ENCODE measurements around the gene CCR2.

Gene CCR2

GRCh38 chr3:46361408-46362283, 7.7 kb downstream of the CCR2 start:
- peak; percentile 30 to 35 for ATAC-seq (replicated peaks)
- Mint-ChIP-seq H3K27ac (no peak overlapping the region), H3K4me1 (peaks cover 32 to 40% of the 10 kb centered on the region in 2 donors), H3K27me3 (peaks cover 0 to 5% of the 10 kb centered on the region in 2 donors), H3K4me3 (no peak overlapping the region), H3K9me3 (no peaks in the 10 kb centered on the region), H3K36me3 (no peaks in the 10 kb centered on the region)
- no peak for DNase-seq

GRCh38 chr3:46365041-46365440, 11.1 kb downstream of the CCR2 start:
- H3K27ac Mint-ChIP-seq = no peak overlapping the region
- DNase-seq (no peak), ATAC-seq (replicated peaks) (no peak)
- H3K9me3 Mint-ChIP-seq = no peaks in the 10 kb centered on the region
- peaks cover 20 to 51% of the 10 kb centered on the region in 2 donors for H3K4me1 Mint-ChIP-seq
- H3K4me3 Mint-ChIP-seq = no peak overlapping the region
- no peaks in the 10 kb centered on the region for H3K36me3 Mint-ChIP-seq
- no peaks in the 10 kb centered on the region for H3K27me3 Mint-ChIP-seq

- H3K36me3 Mint-ChIP-seq = no peaks in the 10 kb centered on the region
- H3K27ac Mint-ChIP-seq = no peak overlapping the region
- no peak overlapping the region for H3K4me3 Mint-ChIP-seq
- H3K9me3 Mint-ChIP-seq = no peaks in the 10 kb centered on the region
- no peaks in the 10 kb centered on the region for H3K27me3 Mint-ChIP-seq
- peaks cover 17 to 42% of the 10 kb centered on the region in 2 donors for H3K4me1 Mint-ChIP-seq
- ATAC-seq (replicated peaks) = no peak
- no peak for DNase-seq
Measured at GRCh38 chr3:46365737-46366524, 12.0 kb downstream of the CCR2 start.

- Mint-ChIP-seq H3K27ac (no peak overlapping the region), H3K27me3 (peaks cover 0 to under 1% of the 10 kb centered on the region in 2 donors), H3K36me3 (no peaks in the 10 kb centered on the region), H3K9me3 (no peaks in the 10 kb centered on the region), H3K4me3 (no peak overlapping the region), H3K4me1 (peaks cover 7 to 26% of the 10 kb centered on the region in 2 donors)
- DNase-seq (no peak), ATAC-seq (replicated peaks) (no peak)
Measured at GRCh38 chr3:46367811-46368210, 13.9 kb downstream of the CCR2 start.

GRCh38 chr3:46368569-46368968, 14.7 kb downstream of the CCR2 start:
- peak; percentile 91 to 92 for ATAC-seq (replicated peaks)
- peak; percentile 50 for DNase-seq
- H3K4me3 Mint-ChIP-seq = no peak overlapping the region
- H3K9me3 Mint-ChIP-seq = no peaks in the 10 kb centered on the region
- H3K27ac Mint-ChIP-seq = no peak overlapping the region
- H3K27me3 Mint-ChIP-seq = peaks cover 6 to 7% of the 10 kb centered on the region in 2 donors
- no peaks in the 10 kb centered on the region for H3K36me3 Mint-ChIP-seq
- peaks cover 7 to 26% of the 10 kb centered on the region in 2 donors for H3K4me1 Mint-ChIP-seq

- H3K27ac Mint-ChIP-seq = no peak overlapping the region
- no peaks in the 10 kb centered on the region for H3K36me3 Mint-ChIP-seq
- H3K4me3 Mint-ChIP-seq = no peak overlapping the region
- no peaks in the 10 kb centered on the region for H3K9me3 Mint-ChIP-seq
- DNase-seq (no peak), ATAC-seq (replicated peaks) (no peak)
- peaks cover 7 to 26% of the 10 kb centered on the region in 2 donors for H3K4me1 Mint-ChIP-seq
- peaks cover 6 to 8% of the 10 kb centered on the region in 2 donors for H3K27me3 Mint-ChIP-seq
Measured at GRCh38 chr3:46369151-46369550, 15.2 kb downstream of the CCR2 start.

- Mint-ChIP-seq H3K27me3 (peaks cover 11 to 13% of the 10 kb centered on the region in 2 donors), H3K27ac (no peak overlapping the region), H3K4me1 (peaks cover 7 to 26% of the 10 kb centered on the region in 2 donors), H3K4me3 (no peak overlapping the region), H3K36me3 (no peaks in the 10 kb centered on the region), H3K9me3 (no peaks in the 10 kb centered on the region)
- ATAC-seq (replicated peaks) (peak; percentile 60 to 73), DNase-seq (no peak)
Measured at GRCh38 chr3:46369675-46370132, 15.8 kb downstream of the CCR2 start.

- Mint-ChIP-seq H3K4me3 (no peak within 1 kb of the TSS), H3K27ac (no peak within 1 kb of the TSS), H3K9me3 (no peaks in the 10 kb centered on the region), H3K36me3 (no peaks in the 10 kb centered on the region), H3K4me1 (peaks cover 7 to 26% of the 10 kb centered on the region in 2 donors), H3K27me3 (peaks cover 14 to 17% of the 10 kb centered on the region in 2 donors)
- DNase-seq = no peak
- no peak for ATAC-seq (replicated peaks)
Measured at GRCh38 chr3:46370839-46371518, 17.1 kb downstream of the CCR2 start, which contains the start of gene CCR5. TSS of gene CCR5 (plus strand) at chr3:46370946. CDS start at chr3:46372903, 1,957 bp downstream.

GRCh38 chr3:46371519-46372340, 17.8 kb downstream of the CCR2 start:
- H3K9me3 Mint-ChIP-seq = no peaks in the 10 kb centered on the region
- peaks cover 3 to 20% of the 10 kb centered on the region in 2 donors for H3K4me1 Mint-ChIP-seq
- ATAC-seq (replicated peaks) (no peak), DNase-seq (no peak)
- H3K4me3 Mint-ChIP-seq = no peak overlapping the region
- no peak overlapping the region for H3K27ac Mint-ChIP-seq
- H3K36me3 Mint-ChIP-seq = no peaks in the 10 kb centered on the region
- peaks cover 14 to 17% of the 10 kb centered on the region in 2 donors for H3K27me3 Mint-ChIP-seq

GRCh38 chr3:46372492-46373359, 18.8 kb downstream of the CCR2 start:
- Mint-ChIP-seq H3K27me3 (peaks cover 14 to 17% of the 10 kb centered on the region in 2 donors), H3K9me3 (no peaks in the 10 kb centered on the region), H3K27ac (no peak overlapping the region), H3K4me3 (no peak overlapping the region), H3K4me1 (peaks cover 3 to 18% of the 10 kb centered on the region in 2 donors), H3K36me3 (no peaks in the 10 kb centered on the region)
- DNase-seq (no peak), ATAC-seq (replicated peaks) (no peak)

- no peaks in the 10 kb centered on the region for H3K36me3 Mint-ChIP-seq
- H3K4me3 Mint-ChIP-seq = no peak overlapping the region
- no peak overlapping the region for H3K27ac Mint-ChIP-seq
- no peaks in the 10 kb centered on the region for H3K9me3 Mint-ChIP-seq
- H3K27me3 Mint-ChIP-seq = peaks cover 14 to 22% of the 10 kb centered on the region in 2 donors
- no peak for DNase-seq
- peaks cover 5 to 9% of the 10 kb centered on the region in 2 donors for H3K4me1 Mint-ChIP-seq
- no peak for ATAC-seq (replicated peaks)
Measured at GRCh38 chr3:46374755-46375154, 20.8 kb downstream of the CCR2 start.

GRCh38 chr3:46375218-46375617, 21.3 kb downstream of the CCR2 start:
- no peak overlapping the region for H3K4me3 Mint-ChIP-seq
- peaks cover 7 to 10% of the 10 kb centered on the region in 2 donors for H3K4me1 Mint-ChIP-seq
- no peak for ATAC-seq (replicated peaks)
- peaks cover 14 to 22% of the 10 kb centered on the region in 2 donors for H3K27me3 Mint-ChIP-seq
- H3K27ac Mint-ChIP-seq = no peak overlapping the region
- H3K9me3 Mint-ChIP-seq = no peaks in the 10 kb centered on the region
- DNase-seq = no peak
- no peaks in the 10 kb centered on the region for H3K36me3 Mint-ChIP-seq

- DNase-seq (no peak), ATAC-seq (replicated peaks) (no peak)
- no peaks in the 10 kb centered on the region for H3K9me3 Mint-ChIP-seq
- no peak overlapping the region for H3K27ac Mint-ChIP-seq
- H3K27me3 Mint-ChIP-seq = peaks cover 14 to 22% of the 10 kb centered on the region in 2 donors
- peaks cover 11 to 16% of the 10 kb centered on the region in 2 donors for H3K4me1 Mint-ChIP-seq
- no peak overlapping the region for H3K4me3 Mint-ChIP-seq
- no peaks in the 10 kb centered on the region for H3K36me3 Mint-ChIP-seq
Measured at GRCh38 chr3:46375814-46376213, 21.9 kb downstream of the CCR2 start.

Measured in stimulated activated naive B cell treated with anti-CD40 and anti-IgM and Interleukin-4, amounts not matched to agents 10 μg/mL and 1 μg/mL and 100 μg/mL, for 72 hours (primary cell).